Tibial nerve (tissue), 4 donors: ENCODE measurements around the gene DPP10. TPM values are rescaled to one million over a fixed set of nuclear protein-coding genes. Genes with fewer than 3 reads are reported as not detected.

ENCODE experiments used
- DNase-seq, 2 donors: peaks; one replicate each; pipeline ENCODE4 v3.0.0-alpha.2; 2019; ENCODE audit warnings: low spot score in 2 of 2
- H3K27ac ChIP-seq, 4 donors: fragments of 200-600 bp; sonication (generic) in 3 of 4; one replicate each; pipeline ENCODE4 v1.5.1; 2017 to 2019; ENCODE audit warnings: mild to moderate bottlenecking in 1 of 4
- H3K27me3 ChIP-seq, 2 donors: fragments of 200-600 bp; sonication (generic) in 1 of 2; one replicate each; pipeline versions ENCODE4 v1.5.1 to v1.6.0; 2017 to 2019
- H3K36me3 ChIP-seq, 3 donors: fragments of 200-600 bp; sonication (generic); one replicate each; pipeline ENCODE4 v1.5.1; 2018 to 2019
- H3K4me1 ChIP-seq, 4 donors: fragments of 200-600 bp; sonication (generic) in 3 of 4; one replicate each; pipeline ENCODE4 v1.5.1; 2017 to 2019
- H3K4me3 ChIP-seq, 4 donors: fragments of 200-600 bp; sonication (generic) in 3 of 4; one replicate each; pipeline ENCODE4 v1.5.1; 2017 to 2019; ENCODE audit warnings: mild to moderate bottlenecking in 1 of 4, moderate library complexity in 1 of 4
- H3K9me3 ChIP-seq, 4 donors: fragments of 200-600 bp; sonication (generic) in 3 of 4; one replicate each; pipeline ENCODE4 v1.5.1; 2017 to 2019
- CTCF ChIP-seq, 5 experiments: fragments of 200-600 bp in 3 of 5; fragments of 450-650 bp in 2 of 5; sonication (generic) in 3 of 5; IDR thresholded peaks; one replicate each; pipeline ENCODE4 v1.5.1; 2016 to 2019; ENCODE audit warnings: antibody characterized with exemption in 5 of 5, mild to moderate bottlenecking in 3 of 5, moderate library complexity in 2 of 5
- EP300 ChIP-seq, 2 donors: sonication (generic); formaldehyde crosslinking; IDR thresholded peaks; one replicate each; pipeline ENCODE4 v1.6.1; 2017; ENCODE audit warnings: antibody characterized with exemption in 2 of 2, mild to moderate bottlenecking in 1 of 2
- POLR2A ChIP-seq, 2 donors: fragments of 450-650 bp; IDR thresholded peaks; one replicate each; pipeline ENCODE4 v1.6.1; 2017; ENCODE audit warnings: antibody characterized with exemption in 2 of 2, mild to moderate bottlenecking in 2 of 2, moderate library complexity in 2 of 2
- WGBS, 2 donors: methylation state at CpG; one replicate each; pipeline ENCODE4 v1.1.5; 2018; 5-methylcytosine and 5-hydroxymethylcytosine counted together
- total RNA-seq, 4 donors: library from RNA; depleted of rRNA; stranded (reverse); fragments of >200 nt; gene quantifications; one replicate each; pipeline ENCODE4 v1.1.0, GENCODE V29; 2016

DPP10 gene
- total RNA-seq, 4 donors from 2014 or later, result 0.20 to 2.1 TPM; not detected in 2

DNA sequence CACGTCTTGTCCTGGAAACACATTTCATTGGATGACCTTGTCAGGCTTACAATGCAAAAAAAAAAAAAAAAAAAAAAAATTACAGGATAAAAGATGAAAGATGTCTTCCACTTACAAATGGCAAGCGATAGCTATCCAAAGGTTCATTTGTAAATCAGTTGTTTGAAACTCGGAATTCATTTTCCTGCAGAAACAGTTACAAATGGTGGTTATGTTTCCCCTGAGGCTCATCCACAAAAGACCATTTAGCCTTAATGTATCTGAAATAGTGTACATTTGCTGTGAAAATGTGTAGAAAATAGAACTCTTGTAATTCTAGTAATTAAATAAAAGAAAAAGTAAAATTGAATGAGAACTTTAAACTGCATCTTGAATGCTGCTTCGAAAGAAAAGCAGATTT is 25.9 kb downstream of the DPP10 start:
- Histone ChIP-seq H3K4me3 (no peak overlapping the region), H3K4me1 (no peaks in the 10 kb centered on the region), H3K9me3 (no peaks in the 10 kb centered on the region), H3K27me3 (no peaks in the 10 kb centered on the region), H3K36me3 (no peaks in the 10 kb centered on the region), H3K27ac (no peak overlapping the region)
- TF ChIP-seq EP300 (IDR thresholded peaks at IDR 0.05) (no peak), POLR2A (IDR thresholded peaks at IDR 0.05) (no peak), CTCF (IDR thresholded peaks at IDR 0.05) (no peak)
- no peak for DNase-seq
- WGBS, 2 donors, result 66 to 67% methylated on average over 4 of the region's 4 CpGs

GRCh38 chr2:114472246-114472645 is 29.8 kb downstream of the DPP10 start:
- H3K4me1 ChIP-seq, result no peaks in the 10 kb centered on the region
- TF ChIP-seq EP300 (IDR thresholded peaks at IDR 0.05) (no peak), CTCF (IDR thresholded peaks at IDR 0.05) (no peak), POLR2A (IDR thresholded peaks at IDR 0.05) (no peak)
- no peak overlapping the region for H3K27ac ChIP-seq
- H3K27me3 ChIP-seq, result no peaks in the 10 kb centered on the region
- H3K9me3 ChIP-seq, result no peaks in the 10 kb centered on the region
- WGBS, 2 donors, result 68 to 69% methylated on average over 3 of the region's 3 CpGs
- DNase-seq, result no peak
- no peak overlapping the region for H3K4me3 ChIP-seq
- no peaks in the 10 kb centered on the region for H3K36me3 ChIP-seq

- no peak for DNase-seq
- no peaks in the 10 kb centered on the region for H3K27me3 ChIP-seq
- H3K4me1 ChIP-seq, result no peaks in the 10 kb centered on the region
- no peaks in the 10 kb centered on the region for H3K36me3 ChIP-seq
- TF ChIP-seq POLR2A (IDR thresholded peaks at IDR 0.05) (no peak), EP300 (IDR thresholded peaks at IDR 0.05) (no peak), CTCF (IDR thresholded peaks at IDR 0.05) (no peak)
- H3K9me3 ChIP-seq, result no peaks in the 10 kb centered on the region
- WGBS, 2 donors, result 76 to 92% methylated on average over 1 of the region's 1 CpG
- no peak overlapping the region for H3K27ac ChIP-seq
- H3K4me3 ChIP-seq, result no peak overlapping the region
Measured at GRCh38 chr2:114472726-114473125, 30.3 kb downstream of the DPP10 start.

GRCh38 chr2:114488841-114489530 is 46.5 kb downstream of the DPP10 start:
- no peaks in the 10 kb centered on the region for H3K27me3 ChIP-seq
- no peaks in the 10 kb centered on the region for H3K36me3 ChIP-seq
- WGBS, 2 donors, result 55 to 59% methylated on average over 3 of the region's 3 CpGs
- H3K27ac ChIP-seq, result no peak overlapping the region
- no peaks in the 10 kb centered on the region for H3K9me3 ChIP-seq
- no peaks in the 10 kb centered on the region for H3K4me1 ChIP-seq
- no peak for TF ChIP-seq POLR2A (IDR thresholded peaks at IDR 0.05)
- no peak for TF ChIP-seq CTCF (IDR thresholded peaks at IDR 0.05)
- TF ChIP-seq EP300 (IDR thresholded peaks at IDR 0.05), result no peak
- DNase-seq, result no peak
- H3K4me3 ChIP-seq, result no peak overlapping the region

- Histone ChIP-seq H3K4me1 (no peaks in the 10 kb centered on the region), H3K36me3 (no peaks in the 10 kb centered on the region), H3K27ac (no peak overlapping the region), H3K9me3 (no peaks in the 10 kb centered on the region), H3K4me3 (no peak overlapping the region), H3K27me3 (no peaks in the 10 kb centered on the region)
- no peak for DNase-seq
- TF ChIP-seq EP300 (IDR thresholded peaks at IDR 0.05) (no peak), CTCF (IDR thresholded peaks at IDR 0.05) (no peak), POLR2A (IDR thresholded peaks at IDR 0.05) (no peak)
- 43% methylated on average over 1 of the region's 1 CpG for WGBS, 2 donors
Measured at GRCh38 chr2:114495046-114495445, 52.6 kb downstream of the DPP10 start.
